ENCODE results near the gene FMO2. TPM values are rescaled to one million over a fixed set of nuclear protein-coding genes. Genes with fewer than 3 reads are reported as not detected.
"Not testable (repeated sequence)": the region's sequence is repeated elsewhere in the genome, so short reads cannot be mapped to it uniquely, and the experiment has no call there.

The FMO2 gene
- total and polyA plus RNA-seq, 4 donors: 157 to 232 (median 198) TPM

- no peaks in the 10 kb centered on the region for H3K9me3 ChIP-seq (ENCODE audit: control insufficient read depth, low read length)
- H3K27me3 ChIP-seq (ENCODE audit: control insufficient read depth in 1 of 2, insufficient read depth in 2 of 2, low read length in 1 of 2): no peaks in the 10 kb centered on the region
- no peak overlapping the region for H3K4me3 ChIP-seq (ENCODE audit: low read length in 2 of 2)
- DNase-seq (no peak), ATAC-seq (ENCODE audit: low FRiP score) (no peak)
- H3K36me3 ChIP-seq (ENCODE audit: control insufficient read depth in 1 of 2, insufficient read depth in 2 of 2, low read length in 1 of 2): no peaks in the 10 kb centered on the region
- intact Hi-C loops (cut with DNase I): no loop called here
- H3K27ac ChIP-seq (ENCODE audit: low read depth in 1 of 2, low read length in 2 of 2): no peak overlapping the region
- no peaks in the 10 kb centered on the region for H3K4me1 ChIP-seq (ENCODE audit: control insufficient read depth in 1 of 2, insufficient read depth in 2 of 2, low read length in 2 of 2)
Observed at GRCh38 chr1:171231326-171231725, 46.2 kb downstream of the FMO2 start.

DNA sequence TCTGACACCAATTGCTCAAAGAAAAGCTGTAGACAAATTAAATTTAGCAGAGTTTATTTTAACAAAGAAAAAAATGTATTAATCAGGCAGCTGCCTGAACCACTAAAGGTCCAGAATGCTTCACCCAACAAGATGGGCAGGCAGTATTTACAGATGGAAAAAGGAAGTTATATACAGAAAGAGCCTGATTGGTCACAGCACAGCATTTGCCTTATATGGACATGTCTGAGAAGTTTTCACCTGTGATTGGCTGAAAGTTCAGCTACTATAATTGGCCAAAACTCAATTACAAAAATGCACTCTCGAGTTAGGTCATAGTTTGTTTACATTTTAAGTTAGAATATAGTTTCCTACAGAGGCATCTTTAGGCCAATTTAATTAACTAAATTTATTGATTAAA, 48.1 kb downstream of the FMO2 start:
- Histone ChIP-seq H3K4me1 (ENCODE audit: control insufficient read depth in 1 of 2, insufficient read depth in 2 of 2, low read length in 2 of 2) (no peaks in the 10 kb centered on the region), H3K4me3 (ENCODE audit: low read length in 2 of 2) (no peak overlapping the region), H3K27ac (ENCODE audit: low read depth in 1 of 2, low read length in 2 of 2) (no peak overlapping the region), H3K36me3 (ENCODE audit: control insufficient read depth in 1 of 2, insufficient read depth in 2 of 2, low read length in 1 of 2) (no peaks in the 10 kb centered on the region), H3K9me3 (ENCODE audit: control insufficient read depth, low read length) (no peaks in the 10 kb centered on the region), H3K27me3 (ENCODE audit: control insufficient read depth in 1 of 2, insufficient read depth in 2 of 2, low read length in 1 of 2) (no peaks in the 10 kb centered on the region)
- DNase-seq (no peak), ATAC-seq (ENCODE audit: low FRiP score) (no peak)
- 91 to 93% methylated on average over 1 of the region's 1 CpG for WGBS, 2 donors
- intact Hi-C loops (cut with DNase I): no loop called here

DNA sequence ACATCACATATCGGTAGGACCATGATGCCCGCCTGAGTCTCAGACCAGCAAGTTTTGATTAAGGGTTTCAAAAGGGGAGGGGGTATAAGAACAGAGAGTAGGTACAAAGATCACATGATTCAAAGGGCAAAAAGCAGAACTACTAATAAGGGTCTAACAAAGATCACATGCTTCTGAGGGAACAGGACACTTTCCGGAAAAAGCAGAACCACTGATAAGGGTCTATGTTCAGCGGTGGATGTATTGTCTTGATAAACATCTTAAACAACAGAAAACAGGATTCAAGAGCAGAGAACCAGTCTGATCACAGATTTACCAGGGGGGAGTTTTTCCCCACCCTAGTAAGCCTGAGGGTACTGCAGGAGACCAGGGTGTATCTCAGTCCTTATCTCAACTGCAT, 51.1 kb downstream of the FMO2 start:
- H3K4me3 ChIP-seq (ENCODE audit: low read length in 2 of 2); ATAC-seq (ENCODE audit: low FRiP score); DNase-seq; H3K4me1 ChIP-seq (ENCODE audit: control insufficient read depth in 1 of 2, insufficient read depth in 2 of 2, low read length in 2 of 2); H3K27me3 ChIP-seq (ENCODE audit: control insufficient read depth in 1 of 2, insufficient read depth in 2 of 2, low read length in 1 of 2); intact Hi-C loops (cut with DNase I); H3K9me3 ChIP-seq (ENCODE audit: control insufficient read depth, low read length); H3K36me3 ChIP-seq (ENCODE audit: control insufficient read depth in 1 of 2, insufficient read depth in 2 of 2, low read length in 1 of 2); H3K27ac ChIP-seq (ENCODE audit: low read depth in 1 of 2, low read length in 2 of 2): not testable (repeated sequence)
- 92 to 94% methylated on average over 4 of the region's 4 CpGs for WGBS, 2 donors

DNA sequence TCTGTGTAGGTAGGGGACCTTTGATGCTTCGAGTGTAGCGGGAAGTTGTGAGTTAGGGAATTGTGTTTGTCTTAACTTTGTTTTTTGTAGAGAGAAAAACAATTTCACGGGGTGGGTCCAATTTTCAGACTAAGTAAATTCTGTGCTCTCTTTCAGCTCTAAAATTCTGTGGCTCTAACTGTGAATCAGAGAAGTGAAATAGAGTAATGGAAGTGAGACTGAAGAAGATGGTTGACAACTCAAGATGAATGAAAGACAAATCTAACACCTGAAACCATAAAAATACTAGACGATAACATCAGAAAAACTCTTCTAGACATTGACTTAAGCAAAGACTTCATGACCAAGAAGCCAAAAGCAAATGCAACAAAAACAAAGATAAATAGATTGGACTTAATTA, 58.8 kb downstream of the FMO2 start:
- Histone ChIP-seq H3K27me3 (ENCODE audit: control insufficient read depth in 1 of 2, insufficient read depth in 2 of 2, low read length in 1 of 2) (no peaks in the 10 kb centered on the region), H3K4me3 (ENCODE audit: low read length in 2 of 2) (no peak overlapping the region), H3K4me1 (ENCODE audit: control insufficient read depth in 1 of 2, insufficient read depth in 2 of 2, low read length in 2 of 2) (no peaks in the 10 kb centered on the region), H3K9me3 (ENCODE audit: control insufficient read depth, low read length) (no peaks in the 10 kb centered on the region), H3K27ac (ENCODE audit: low read depth in 1 of 2, low read length in 2 of 2) (no peak overlapping the region), H3K36me3 (ENCODE audit: control insufficient read depth in 1 of 2, insufficient read depth in 2 of 2, low read length in 1 of 2) (no peaks in the 10 kb centered on the region)
- WGBS, 2 donors: 88% methylated on average over 4 of the region's 4 CpGs
- no peak for DNase-seq
- no peak for ATAC-seq (ENCODE audit: low FRiP score)
- intact Hi-C loops (cut with DNase I): no loop called here

GRCh38 chr1:171245458-171246064, 60.5 kb downstream of the FMO2 start:
- WGBS, 2 donors: 37 to 39% methylated on average over 6 of the region's 6 CpGs
- Histone ChIP-seq H3K27ac (ENCODE audit: low read depth in 1 of 2, low read length in 2 of 2) (no peak overlapping the region), H3K36me3 (ENCODE audit: control insufficient read depth in 1 of 2, insufficient read depth in 2 of 2, low read length in 1 of 2) (no peaks in the 10 kb centered on the region)

DNA sequence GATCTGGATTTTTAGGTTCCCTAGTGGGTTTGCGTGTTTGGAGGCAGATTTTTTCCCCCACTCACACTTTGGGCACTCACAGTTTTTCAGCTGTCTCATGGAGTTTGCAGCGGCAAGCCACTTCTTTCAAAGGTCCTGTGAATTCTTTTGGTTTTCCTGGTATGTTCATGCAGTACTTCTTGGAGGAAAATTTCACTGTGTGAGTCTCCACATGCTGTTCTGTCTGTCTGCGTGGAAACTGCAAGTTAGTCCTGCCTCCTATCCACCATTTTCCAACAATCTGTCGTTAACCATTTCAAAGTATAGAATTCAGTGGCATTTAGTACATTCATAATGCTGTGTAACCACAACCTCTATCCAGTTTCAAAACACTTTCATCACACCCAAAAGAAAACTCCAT, 62.4 kb downstream of the FMO2 start:
- DNase-seq (no peak), ATAC-seq (ENCODE audit: low FRiP score) (no peak)
- intact Hi-C loops (cut with DNase I): loop anchor here (5.0 kb wide), 2 partner anchors 65 to 155 kb away; partner anchors contain the start of gene FMO4 (in 2 of the 2)
- Histone ChIP-seq H3K9me3 (ENCODE audit: control insufficient read depth, low read length) (no peaks in the 10 kb centered on the region), H3K36me3 (ENCODE audit: control insufficient read depth in 1 of 2, insufficient read depth in 2 of 2, low read length in 1 of 2) (no peaks in the 10 kb centered on the region), H3K4me1 (ENCODE audit: control insufficient read depth in 1 of 2, insufficient read depth in 2 of 2, low read length in 2 of 2) (no peaks in the 10 kb centered on the region), H3K4me3 (ENCODE audit: low read length in 2 of 2) (no peak overlapping the region), H3K27me3 (ENCODE audit: control insufficient read depth in 1 of 2, insufficient read depth in 2 of 2, low read length in 1 of 2) (no peaks in the 10 kb centered on the region), H3K27ac (ENCODE audit: low read depth in 1 of 2, low read length in 2 of 2) (no peak overlapping the region)
- WGBS, 2 donors: 64 to 82% methylated on average over 4 of the region's 4 CpGs

More at GRCh38 chr1:171245458-171246064, 60.5 kb downstream of the FMO2 start:
- Histone ChIP-seq H3K4me3 (ENCODE audit: low read length in 2 of 2) (no peak overlapping the region), H3K4me1 (ENCODE audit: control insufficient read depth in 1 of 2, insufficient read depth in 2 of 2, low read length in 2 of 2) (no peaks in the 10 kb centered on the region), H3K9me3 (ENCODE audit: control insufficient read depth, low read length) (no peaks in the 10 kb centered on the region), H3K27me3 (ENCODE audit: control insufficient read depth in 1 of 2, insufficient read depth in 2 of 2, low read length in 1 of 2) (no peaks in the 10 kb centered on the region)
- ATAC-seq (ENCODE audit: low FRiP score) (no peak), DNase-seq (no peak)
- intact Hi-C loops (cut with DNase I): loop anchor here (5.0 kb wide), 2 partner anchors 67 to 157 kb away; partner anchors contain the start of gene FMO4 (in 2 of the 2)

DNA sequence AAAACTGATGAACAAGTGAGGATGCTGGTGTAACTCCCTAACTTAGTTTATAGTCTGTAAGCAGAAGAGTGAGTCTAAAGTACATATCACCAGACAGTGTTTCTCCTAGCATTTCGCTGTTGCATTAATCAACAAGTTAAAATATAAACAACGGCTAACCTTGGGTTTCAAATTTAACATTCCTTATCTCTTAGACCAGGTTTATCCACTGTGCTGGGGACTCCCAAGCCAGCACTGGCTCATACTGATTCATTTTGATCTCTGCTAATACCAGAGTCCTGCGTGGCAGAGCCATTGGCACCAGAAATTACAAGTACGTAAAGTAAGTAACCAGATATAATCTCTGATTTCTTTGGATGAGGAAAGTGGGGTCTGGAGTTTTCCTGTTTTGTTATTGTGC, 63.2 kb downstream of the FMO2 start, which contains the start of gene FMO1:
TSS of gene FMO1 (plus strand) at position 193 of the 400 bp plus-strand sequence. CDS start 9,594 bp downstream, outside the sequence.
- no peaks in the 10 kb centered on the region for H3K4me1 ChIP-seq (ENCODE audit: control insufficient read depth in 1 of 2, insufficient read depth in 2 of 2, low read length in 2 of 2)
- intact Hi-C loops (cut with DNase I): loop anchor here (5.0 kb wide), 2 partner anchors 64 to 154 kb away; partner anchors contain the start of gene FMO4 (in 2 of the 2)
- H3K27ac ChIP-seq (ENCODE audit: low read depth in 1 of 2, low read length in 2 of 2): no peak within 1 kb of the TSS

DNA sequence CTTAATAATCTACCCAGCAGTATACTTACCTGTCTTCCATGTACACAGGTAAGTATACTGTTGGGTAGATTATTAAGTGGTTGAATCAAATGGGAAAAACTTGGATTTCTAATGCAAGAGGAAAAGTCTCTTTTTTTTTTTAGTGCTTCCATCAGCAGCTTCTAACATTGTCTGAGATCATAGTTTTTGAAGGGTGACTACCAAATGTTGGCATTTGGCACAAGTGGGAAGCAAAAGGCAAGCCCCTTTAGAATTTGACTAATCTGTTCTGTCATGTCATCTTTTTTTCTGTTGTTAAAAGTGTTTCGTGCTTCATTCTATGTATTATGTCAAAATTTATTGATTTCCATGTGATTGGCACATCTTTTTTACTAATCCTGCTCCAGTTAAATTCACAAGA, 63.7 kb downstream of the FMO2 start:
- H3K4me3 ChIP-seq (ENCODE audit: low read length in 2 of 2): no peak overlapping the region
- DNase-seq: no peak
- H3K27ac ChIP-seq (ENCODE audit: low read depth in 1 of 2, low read length in 2 of 2): no peak overlapping the region
- 71 to 89% methylated on average over 1 of the region's 1 CpG for WGBS, 2 donors
- H3K4me1 ChIP-seq (ENCODE audit: control insufficient read depth in 1 of 2, insufficient read depth in 2 of 2, low read length in 2 of 2): no peaks in the 10 kb centered on the region
- no peaks in the 10 kb centered on the region for H3K27me3 ChIP-seq (ENCODE audit: control insufficient read depth in 1 of 2, insufficient read depth in 2 of 2, low read length in 1 of 2)
- no peaks in the 10 kb centered on the region for H3K36me3 ChIP-seq (ENCODE audit: control insufficient read depth in 1 of 2, insufficient read depth in 2 of 2, low read length in 1 of 2)
- no peaks in the 10 kb centered on the region for H3K9me3 ChIP-seq (ENCODE audit: control insufficient read depth, low read length)
- intact Hi-C loops (cut with DNase I): loop anchor here (5.0 kb wide), 2 partner anchors 63 to 153 kb away; partner anchors contain the start of gene FMO4 (in 2 of the 2)
- no peak for ATAC-seq (ENCODE audit: low FRiP score)

More for the DNA sequence above, 63.2 kb downstream of the FMO2 start, which contains the start of gene FMO1:
- Histone ChIP-seq H3K27me3 (ENCODE audit: control insufficient read depth in 1 of 2, insufficient read depth in 2 of 2, low read length in 1 of 2) (no peaks in the 10 kb centered on the region), H3K9me3 (ENCODE audit: control insufficient read depth, low read length) (no peaks in the 10 kb centered on the region), H3K4me3 (ENCODE audit: low read length in 2 of 2) (no peak within 1 kb of the TSS), H3K36me3 (ENCODE audit: control insufficient read depth in 1 of 2, insufficient read depth in 2 of 2, low read length in 1 of 2) (no peaks in the 10 kb centered on the region)
- ATAC-seq (ENCODE audit: low FRiP score) (no peak), DNase-seq (no peak)
- 66 to 67% methylated on average over 4 of the region's 4 CpGs for WGBS, 2 donors

DNA sequence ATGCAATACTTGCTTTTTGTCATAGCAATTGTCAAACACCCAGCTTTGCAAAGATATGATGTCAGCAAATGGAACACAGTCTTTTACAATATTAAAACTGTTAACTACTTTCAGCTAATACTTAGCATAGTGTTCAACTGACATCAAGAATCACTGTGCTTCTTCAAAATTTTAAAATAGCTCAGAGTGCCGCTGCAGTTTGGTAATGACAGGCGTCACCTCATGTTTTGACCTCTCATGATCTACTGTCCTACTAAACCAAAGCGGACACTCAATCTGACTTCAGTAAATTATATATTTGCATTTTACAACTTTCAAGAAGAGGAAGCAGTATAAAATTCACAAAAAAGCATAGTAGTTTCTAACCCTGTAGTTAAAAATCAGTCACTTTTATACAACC, 65.2 kb downstream of the FMO2 start:
- Histone ChIP-seq H3K4me3 (ENCODE audit: low read length in 2 of 2) (no peak overlapping the region), H3K4me1 (ENCODE audit: control insufficient read depth in 1 of 2, insufficient read depth in 2 of 2, low read length in 2 of 2) (no peaks in the 10 kb centered on the region), H3K27ac (ENCODE audit: low read depth in 1 of 2, low read length in 2 of 2) (no peak overlapping the region), H3K36me3 (ENCODE audit: control insufficient read depth in 1 of 2, insufficient read depth in 2 of 2, low read length in 1 of 2) (no peaks in the 10 kb centered on the region), H3K9me3 (ENCODE audit: control insufficient read depth, low read length) (no peaks in the 10 kb centered on the region), H3K27me3 (ENCODE audit: control insufficient read depth in 1 of 2, insufficient read depth in 2 of 2, low read length in 1 of 2) (no peaks in the 10 kb centered on the region)
- DNase-seq: no peak
- 94 to 96% methylated on average over 3 of the region's 3 CpGs for WGBS, 2 donors
- no peak for ATAC-seq (ENCODE audit: low FRiP score)
- intact Hi-C loops (cut with DNase I): no loop called here

Data from aorta (tissue), 5 donors.